T-cell (primary cell): Measurements from ENCODE around the gene SNRPA. TPM values are rescaled to one million over a fixed set of nuclear protein-coding genes. Genes with fewer than 3 reads are reported as not detected.
"Not testable (repeated sequence)": the region's sequence is repeated elsewhere in the genome, so short reads cannot be mapped to it uniquely, and the experiment has no call there.

Source experiments
- ATAC-seq, 4 experiments: fragments of 200-7000 bp in 3 of 4; fragments of 150-1000 bp in 1 of 4; cut with Tn5 transposase; replicated peaks in 1 of 4; 1 replicate in 3 of 4; 2 replicates in 1 of 4; pipeline ENCODE4 v1.10.0; 2021; ENCODE audit warnings: moderate library complexity in 3 of 4, mild to moderate bottlenecking in 2 of 4, moderate number of reproducible peaks in 1 of 4
- CTCF ChIA-PET, 2 donors: fragments of 300-600 bp; sonication (Branson Sonifier 250); formaldehyde crosslinking; loops; one replicate each; lab custom pipeline; 2022; ENCODE audit warnings: antibody characterized with exemption in 2 of 2; lab: Charles Lee
- POLR2A ChIA-PET, 2 donors: fragments of 300-600 bp; sonication (Branson Sonifier 250); formaldehyde crosslinking; loops; one replicate each; lab custom pipeline; 2022; ENCODE audit warnings: antibody characterized with exemption in 2 of 2; lab: Charles Lee
- DNase-seq, 35 experiments: peaks; one replicate each; pipeline versions ENCODE4 v3.0.0 to v3.0.0-alpha.2; 2013 to 2023
- H3K27ac ChIP-seq: one replicate; pipeline ENCODE4 v1.5.1; 2013; ENCODE audit warnings: low read length
- H3K27me3 ChIP-seq, 2 experiments: replicated peaks in 1 of 2; 1 replicate in 1 of 2; 2 replicates in 1 of 2; pipeline versions ENCODE4 v1.6.1 to v1.7.0; 2013; ENCODE audit warnings: low read length in 1 of 2, mixed read lengths in 1 of 2; ENCODE audit not compliant: control insufficient read depth in 2 of 2, insufficient read depth in 2 of 2; ENCODE audit errors: extremely low read depth in 1 of 2
- H3K36me3 ChIP-seq, 2 donors: 1 replicate in 1 of 2; 2 replicates in 1 of 2; pipeline versions ENCODE4 v1.6.1 to v1.7.0; 2013; ENCODE audit warnings: low read length in 1 of 2; ENCODE audit not compliant: control insufficient read depth in 2 of 2, insufficient read depth in 1 of 2; ENCODE audit errors: extremely low read depth in 1 of 2
- H3K4me1 ChIP-seq, 2 experiments: 1 replicate in 1 of 2; 2 replicates in 1 of 2; pipeline versions ENCODE4 v1.6.1 to v1.7.0; 2013; ENCODE audit warnings: low read length in 2 of 2, mixed read lengths in 1 of 2; ENCODE audit not compliant: insufficient read depth in 2 of 2, control insufficient read depth in 1 of 2; ENCODE audit errors: extremely low read depth in 1 of 2
- H3K4me3 ChIP-seq, 2 donors: 1 replicate in 1 of 2; 2 replicates in 1 of 2; pipeline versions ENCODE4 v1.5.1 to v1.7.0; 2013; ENCODE audit warnings: mild to moderate bottlenecking in 2 of 2, low read length in 1 of 2, moderate library complexity in 1 of 2; ENCODE audit not compliant: control insufficient read depth in 1 of 2; ENCODE audit errors: extremely low read depth in 1 of 2
- H3K9me3 ChIP-seq: 2 replicates; pipeline ENCODE4 v1.7.0; 2013
- H3K27ac Mint-ChIP-seq, 2 donors: one replicate each; pipeline ENCODE4 v1.8.0; 2020 to 2021; ENCODE audit warnings: mild to moderate bottlenecking in 2 of 2, mixed read lengths in 2 of 2
- H3K27me3 Mint-ChIP-seq, 2 donors: one replicate each; pipeline ENCODE4 v1.8.0; 2021 to 2022; ENCODE audit warnings: mixed read lengths in 2 of 2
- H3K36me3 Mint-ChIP-seq: one replicate; pipeline ENCODE4 v1.8.0; 2021; ENCODE audit warnings: mixed read lengths
- H3K4me1 Mint-ChIP-seq, 3 donors: one replicate each; pipeline ENCODE4 v1.8.0; 2020 to 2022; ENCODE audit warnings: mixed read lengths in 3 of 3, mild to moderate bottlenecking in 1 of 3
- H3K4me3 Mint-ChIP-seq, 3 donors: one replicate each; pipeline ENCODE4 v1.8.0; 2020 to 2022; ENCODE audit warnings: mild to moderate bottlenecking in 3 of 3, mixed read lengths in 3 of 3, moderate library complexity in 3 of 3
- H3K9me3 Mint-ChIP-seq, 3 donors: one replicate each; pipeline ENCODE4 v1.8.0; 2020 to 2022; ENCODE audit warnings: mixed read lengths in 3 of 3
- WGBS: methylation state at CpG from one replicate; pipeline ENCODE4 v1.1.5; 2013; ENCODE audit warnings: missing lambda C conversion rate; ENCODE audit not compliant: insufficient coverage; 5-methylcytosine and 5-hydroxymethylcytosine counted together
- total RNA-seq, 35 experiments: library from RNA in 6 of 35; stranded (reverse) in 6 of 35; fragments of 120-200 nt in 1 of 35; gene quantifications; one replicate each; pipeline versions ENCODE4 v1.2.1 to v1.2.4 and lab custom pipeline; 2013 to 2026

SNRPA gene
- total RNA-seq, 5 donors from 2014 or later (not counting 1 experiment from before 2014, with no cell fraction given) = 65.2 to 101 (median 79.1) TPM

DNA sequence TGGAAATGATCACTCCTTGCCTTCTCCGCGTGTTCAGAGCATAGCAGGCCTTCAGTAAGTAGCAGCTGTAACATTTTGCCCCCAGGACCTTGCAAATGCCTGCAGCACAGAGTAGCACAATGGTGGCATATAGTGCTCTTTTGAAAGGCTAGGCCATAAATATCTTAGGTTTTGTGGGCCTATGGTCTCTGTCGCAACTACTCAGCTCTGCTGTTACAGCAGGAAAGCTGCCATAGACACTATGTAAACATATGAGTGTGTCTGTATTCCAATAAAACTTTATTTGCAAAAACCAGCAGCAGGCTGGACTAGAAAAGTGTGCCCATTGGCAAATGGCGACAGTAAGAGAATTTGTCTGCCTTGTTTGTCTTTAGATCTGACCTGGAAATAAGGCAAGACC lies 24.7 kb upstream of the SNRPA start:
- H3K36me3 Mint-ChIP-seq = peaks cover 41% of the 10 kb centered on the region
- Histone ChIP-seq H3K27ac (no peak overlapping the region), H3K27me3 (no peaks in the 10 kb centered on the region), H3K4me3 (no peak overlapping the region), H3K4me1 (peaks cover 0 to 3% of the 10 kb centered on the region in 2 experiments), H3K9me3 (no peaks in the 10 kb centered on the region), H3K36me3 (peaks cover 5 to 36% of the 10 kb centered on the region in 2 donors)
- peaks cover 10 to 25% (median 20%) of the 10 kb centered on the region in 3 donors for H3K4me1 Mint-ChIP-seq
- no peak overlapping the region for H3K4me3 Mint-ChIP-seq
- POLR2A ChIA-PET = no interaction called here
- no peak overlapping the region for H3K27ac Mint-ChIP-seq
- H3K27me3 Mint-ChIP-seq = no peaks in the 10 kb centered on the region
- 92% methylated on average over 2 of the region's 4 CpGs for WGBS
- H3K9me3 Mint-ChIP-seq = no peaks in the 10 kb centered on the region
- ATAC-seq (no peak), DNase-seq (no peak)
- CTCF ChIA-PET = no interaction called here

DNA sequence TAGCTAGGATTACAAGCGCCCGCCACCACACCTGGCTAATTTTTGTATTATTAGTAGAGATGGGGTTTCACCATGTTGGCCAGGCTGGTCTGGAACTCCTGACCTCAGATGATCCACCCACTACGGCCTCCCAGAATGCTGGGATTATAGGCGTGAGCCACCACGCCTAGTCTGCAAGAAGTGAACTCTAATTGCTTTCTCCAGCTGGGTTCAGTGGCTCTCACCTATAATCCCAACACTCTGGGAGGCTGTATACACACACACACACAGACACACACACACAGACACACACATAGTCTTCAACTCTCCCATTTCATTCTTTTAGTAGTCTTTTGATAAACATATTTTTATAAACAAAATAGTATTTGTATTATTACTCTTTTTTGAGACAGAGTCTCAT lies 20.9 kb upstream of the SNRPA start:
- H3K4me3 Mint-ChIP-seq, DNase-seq, POLR2A ChIA-PET, H3K27ac ChIP-seq, H3K27me3 Mint-ChIP-seq, H3K27me3 ChIP-seq, H3K9me3 Mint-ChIP-seq, H3K9me3 ChIP-seq, H3K4me1 ChIP-seq, H3K27ac Mint-ChIP-seq, CTCF ChIA-PET, H3K4me1 Mint-ChIP-seq, ATAC-seq, H3K4me3 ChIP-seq: not testable (repeated sequence)
- 93% methylated on average over 3 of the region's 5 CpGs for WGBS
- peaks cover 51% of the 10 kb centered on the region for H3K36me3 Mint-ChIP-seq
- H3K36me3 ChIP-seq = peaks cover 3 to 58% of the 10 kb centered on the region in 2 donors

DNA sequence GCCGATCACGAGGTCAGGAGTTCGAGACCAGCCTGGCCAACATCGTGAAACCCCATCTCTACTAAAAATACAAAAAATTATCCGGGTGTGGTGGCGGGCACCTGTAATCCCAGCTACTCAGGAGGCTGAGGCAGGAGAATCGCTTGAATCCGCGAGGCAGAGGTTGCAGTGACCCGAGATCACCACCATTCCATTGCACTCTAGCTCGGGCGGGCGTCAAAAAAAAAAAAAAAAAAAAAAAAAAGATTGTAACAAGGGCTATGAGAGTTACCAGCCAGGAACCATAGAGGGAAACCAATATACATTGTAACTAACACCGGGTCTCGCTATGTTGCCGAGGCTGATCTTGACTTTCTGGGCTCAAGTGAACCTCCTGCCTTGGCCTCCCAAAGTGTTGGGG lies 18.7 kb upstream of the SNRPA start:
- H3K4me3 ChIP-seq, H3K27me3 Mint-ChIP-seq, ATAC-seq, H3K27ac ChIP-seq, H3K4me3 Mint-ChIP-seq, H3K27ac Mint-ChIP-seq, DNase-seq, H3K9me3 Mint-ChIP-seq, H3K27me3 ChIP-seq, H3K9me3 ChIP-seq, H3K4me1 ChIP-seq, H3K4me1 Mint-ChIP-seq, POLR2A ChIA-PET: not testable (repeated sequence)
- H3K36me3 Mint-ChIP-seq = peaks cover 47% of the 10 kb centered on the region
- CTCF ChIA-PET = interaction anchor here in 1 of 2 donors (0.5 to 0.7 kb wide), 2 partner anchors 40 to 1654 kb away, joined by 4 to 5 read pairs; no protein-coding TSS in a partner anchor
- 100% methylated on average over 3 of the region's 16 CpGs for WGBS
- H3K36me3 ChIP-seq = peaks cover 9 to 61% of the 10 kb centered on the region in 2 donors

DNA sequence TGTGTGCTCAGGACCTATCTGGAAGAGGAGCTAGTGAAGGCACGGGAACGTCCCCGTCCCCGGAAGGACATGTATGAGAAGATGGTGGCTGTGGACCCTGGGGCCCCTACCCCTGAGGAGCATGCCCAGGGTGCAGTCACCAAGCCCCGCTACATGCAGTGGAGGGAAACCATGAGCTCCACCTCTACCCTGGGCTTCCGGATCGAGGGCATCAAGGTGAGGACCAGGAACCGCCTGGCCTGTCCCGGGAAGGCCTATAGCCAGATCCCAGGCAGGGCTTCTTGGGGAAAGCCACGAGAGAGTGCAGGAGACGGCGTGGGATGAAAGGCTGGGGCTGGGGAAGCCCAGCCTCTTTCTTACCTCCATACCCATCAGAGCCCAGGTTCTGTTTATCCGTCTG lies 17.9 kb upstream of the SNRPA start:
- no peak for DNase-seq
- no peaks in the 10 kb centered on the region for H3K27me3 ChIP-seq
- CTCF ChIA-PET = no interaction called here
- peaks cover 9 to 60% of the 10 kb centered on the region in 2 donors for H3K36me3 ChIP-seq
- H3K9me3 ChIP-seq = no peaks in the 10 kb centered on the region
- WGBS = 94% methylated on average over 11 of the region's 13 CpGs
- H3K27ac Mint-ChIP-seq = no peak overlapping the region
- no peak overlapping the region for H3K4me3 ChIP-seq
- ATAC-seq = no peak
- H3K4me1 ChIP-seq = no peaks in the 10 kb centered on the region
- POLR2A ChIA-PET = interaction anchor here in 1 of 2 donors (0.5 to 0.6 kb wide), 2 partner anchors 20 to 532 kb away, joined by 3 to 8 read pairs; no protein-coding TSS in a partner anchor
- no peaks in the 10 kb centered on the region for H3K4me1 Mint-ChIP-seq
- no peak overlapping the region for H3K4me3 Mint-ChIP-seq
- H3K9me3 Mint-ChIP-seq = no peaks in the 10 kb centered on the region
- peaks cover 45% of the 10 kb centered on the region for H3K36me3 Mint-ChIP-seq
- no peak overlapping the region for H3K27ac ChIP-seq
- no peaks in the 10 kb centered on the region for H3K27me3 Mint-ChIP-seq

DNA sequence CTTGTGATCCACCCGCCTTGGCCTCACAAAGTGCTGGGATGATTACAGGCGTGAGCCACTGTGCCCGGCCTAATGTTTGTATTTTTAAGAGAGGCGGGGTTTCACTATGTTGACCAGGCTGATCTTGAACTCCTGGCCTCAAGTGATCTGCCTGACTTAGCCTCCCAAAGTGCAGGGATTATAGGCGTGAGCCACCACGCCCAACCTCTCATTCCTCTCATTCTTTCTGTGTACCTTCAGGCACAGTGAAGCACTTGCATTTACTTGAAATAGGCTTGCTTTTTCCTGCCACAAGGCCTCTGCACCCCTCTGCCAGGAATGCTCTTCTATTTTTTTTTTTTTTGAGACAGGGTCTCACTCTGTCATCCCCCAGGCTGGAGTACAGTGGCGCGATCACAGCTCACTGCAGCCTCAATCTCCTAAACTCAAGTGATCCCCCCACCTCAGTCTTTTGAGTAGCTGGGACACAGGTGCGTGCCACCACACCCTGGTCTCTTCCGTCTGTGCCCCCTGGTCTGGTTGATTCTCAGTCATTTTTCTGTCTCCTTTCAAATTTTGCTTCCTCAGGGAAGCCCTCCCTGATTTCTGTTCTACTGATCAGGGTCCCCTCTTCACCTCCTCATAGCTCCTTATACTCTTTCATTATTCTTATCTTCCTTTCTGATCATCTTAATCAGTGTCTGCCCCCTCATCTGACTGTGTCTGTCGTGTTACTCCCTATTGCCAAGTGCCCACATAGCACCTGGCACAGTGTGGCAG lies 15.8 kb upstream of the SNRPA start:
- Mint-ChIP-seq H3K9me3 (no peaks in the 10 kb centered on the region), H3K36me3 (peaks cover 48% of the 10 kb centered on the region), H3K4me3 (no peak overlapping the region), H3K4me1 (no peaks in the 10 kb centered on the region), H3K27me3 (no peaks in the 10 kb centered on the region), H3K27ac (no peak overlapping the region)
- POLR2A ChIA-PET = no interaction called here
- Histone ChIP-seq H3K36me3 (peaks cover 18 to 59% of the 10 kb centered on the region in 2 donors), H3K4me3 (no peak overlapping the region), H3K9me3 (no peaks in the 10 kb centered on the region), H3K27me3 (no peaks in the 10 kb centered on the region), H3K27ac (no peak overlapping the region), H3K4me1 (no peaks in the 10 kb centered on the region)
- DNase-seq (no peak), ATAC-seq (no peak)
- 93% methylated on average over 8 of the region's 11 CpGs for WGBS
- CTCF ChIA-PET = interaction anchor here in 1 of 2 donors (0.7 kb wide), 1 partner anchor 99 kb away, joined by 5 read pairs; no protein-coding TSS in a partner anchor

DNA sequence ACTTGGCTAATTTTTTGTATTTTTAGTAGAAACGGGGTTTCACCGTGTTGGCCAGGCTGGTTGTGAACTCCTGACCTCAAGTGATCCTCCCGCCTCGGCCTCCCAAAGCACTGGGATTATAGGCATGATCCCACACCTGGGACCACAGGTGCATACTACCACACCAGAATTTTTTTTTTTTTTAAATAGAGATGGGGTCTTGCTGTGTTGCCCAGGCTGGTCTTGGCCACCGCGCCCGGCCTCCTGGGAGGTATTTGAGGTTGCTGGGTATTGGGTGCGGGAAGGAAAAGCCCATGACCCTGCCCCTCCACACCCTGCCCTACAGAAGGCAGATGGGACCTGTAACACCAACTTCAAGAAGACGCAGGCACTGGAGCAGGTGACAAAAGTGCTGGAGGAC lies 14.3 kb upstream of the SNRPA start:
- H3K9me3 Mint-ChIP-seq = no peaks in the 10 kb centered on the region
- H3K4me3 Mint-ChIP-seq = no peak overlapping the region
- H3K27ac Mint-ChIP-seq = no peak overlapping the region
- WGBS = 73% methylated on average over 3 of the region's 9 CpGs
- Histone ChIP-seq H3K4me1 (no peaks in the 10 kb centered on the region), H3K27ac (no peak overlapping the region), H3K9me3 (no peaks in the 10 kb centered on the region), H3K4me3 (no peak overlapping the region), H3K36me3 (peaks cover 22 to 53% of the 10 kb centered on the region in 2 donors), H3K27me3 (no peaks in the 10 kb centered on the region)
- no peak for ATAC-seq
- no peaks in the 10 kb centered on the region for H3K27me3 Mint-ChIP-seq
- ChIA-PET POLR2A (no interaction called here), CTCF (no interaction called here)
- H3K36me3 Mint-ChIP-seq = peaks cover 43% of the 10 kb centered on the region
- H3K4me1 Mint-ChIP-seq = no peaks in the 10 kb centered on the region
- DNase-seq = no peak
